HG02588 (cell line): Measurements from ENCODE around the gene LHX2.

Experiments
- ATAC-seq: cut with Tn5 transposase; IDR thresholded peaks from one replicate; pipeline ENCODE4 v1.9.1; 2021; ENCODE audit warnings: mild to moderate bottlenecking, moderate library complexity; ENCODE audit not compliant: unreplicated experiment

The LHX2 gene

GRCh38 chr9:124029617-124030016, 18.0 kb downstream of the LHX2 start:
- no peak for ATAC-seq

- ATAC-seq = no peak
These were observed 19.4 kb downstream of the LHX2 start for GRCh38 chr9:124030969-124031451.

- no peak for ATAC-seq
These were observed 20.7 kb downstream of the LHX2 start for GRCh38 chr9:124032247-124032646.

GRCh38 chr9:124033348-124033747, 21.8 kb downstream of the LHX2 start:
- no peak for ATAC-seq

- ATAC-seq = no peak
These were observed 22.4 kb downstream of the LHX2 start for GRCh38 chr9:124033967-124034366.

- no peak for ATAC-seq
These were observed 23.6 kb downstream of the LHX2 start for GRCh38 chr9:124035001-124035650.

- ATAC-seq = no peak
These were observed 25.0 kb downstream of the LHX2 start for GRCh38 chr9:124036578-124036977.

- ATAC-seq = no peak
These were observed 26.2 kb downstream of the LHX2 start for GRCh38 chr9:124037790-124038189.

- no peak for ATAC-seq
These were observed 26.7 kb downstream of the LHX2 start for GRCh38 chr9:124038239-124038638.

GRCh38 chr9:124038790-124039633, 27.4 kb downstream of the LHX2 start:
- no peak for ATAC-seq

- no peak for ATAC-seq
These were observed 28.8 kb downstream of the LHX2 start for GRCh38 chr9:124040186-124040931.

- no peak for ATAC-seq
These were observed 29.6 kb downstream of the LHX2 start for GRCh38 chr9:124040935-124041816.

- no peak for ATAC-seq
These were observed 30.2 kb downstream of the LHX2 start for GRCh38 chr9:124041817-124042116.

GRCh38 chr9:124042201-124042721, 30.7 kb downstream of the LHX2 start:
- no peak for ATAC-seq

- ATAC-seq = no peak
These were observed 32.9 kb downstream of the LHX2 start for GRCh38 chr9:124044448-124044847.

- no peak for ATAC-seq
These were observed 33.7 kb downstream of the LHX2 start for GRCh38 chr9:124045076-124045829.

GRCh38 chr9:124045830-124046177, 34.2 kb downstream of the LHX2 start:
- ATAC-seq = no peak

- no peak for ATAC-seq
These were observed 34.6 kb downstream of the LHX2 start for GRCh38 chr9:124046189-124046588.

GRCh38 chr9:124047251-124047672, 35.7 kb downstream of the LHX2 start:
- ATAC-seq = no peak

GRCh38 chr9:124050955-124051354, 39.4 kb downstream of the LHX2 start:
- no peak for ATAC-seq
